Stimulated activated CD4-positive, alpha-beta T cell treated with anti-CD3 and anti-CD28 coated beads, TNF-alpha, amount 100 ng/mL, for 1 hour (primary cell): Measurements from ENCODE around the gene NF2.

ENCODE experiments used
- DNase-seq, 3 donors: peaks; one replicate each; pipeline ENCODE4 v3.0.0-alpha.2; 2020; ENCODE audit warnings: low read depth in 3 of 3, low spot score in 1 of 3

The NF2 gene

DNA sequence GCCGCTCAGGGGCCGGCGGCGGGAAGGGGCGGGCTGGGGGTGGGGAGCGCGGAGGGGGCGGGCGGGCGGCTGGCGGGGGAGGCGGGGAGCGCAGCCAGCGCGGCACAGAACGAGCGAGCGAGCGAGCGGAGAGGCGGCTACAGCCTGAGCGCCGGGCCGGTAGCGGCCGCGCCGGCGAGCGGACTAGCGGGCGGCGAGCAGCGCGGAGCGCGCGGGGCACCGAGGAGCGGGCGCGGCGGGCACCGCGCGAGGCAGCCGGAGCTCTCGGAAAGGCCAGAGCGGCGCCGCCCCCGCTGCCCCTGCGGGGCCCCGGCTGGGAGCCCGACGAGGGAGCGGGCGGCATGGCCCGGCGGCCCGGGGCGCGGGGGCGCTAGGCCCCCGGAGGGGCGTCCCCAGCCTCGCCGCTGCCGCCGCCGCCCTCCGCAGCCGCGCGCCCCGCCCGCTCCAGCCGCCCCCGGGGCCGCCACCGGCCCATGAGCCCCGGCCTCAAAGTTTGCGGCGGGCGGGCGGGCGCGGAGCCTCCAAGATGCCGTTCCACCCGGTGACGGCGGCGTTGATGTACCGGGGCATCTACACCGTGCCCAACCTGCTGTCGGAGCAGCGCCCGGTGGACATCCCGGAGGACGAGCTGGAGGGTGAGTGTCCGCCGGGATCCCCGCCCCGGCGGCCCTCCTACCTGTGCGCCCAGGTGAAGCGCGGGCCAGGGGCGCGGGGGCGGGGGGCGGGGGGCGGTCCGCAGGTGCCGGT is 116.6 kb downstream of the NF2 start, which contains the start of gene CABP7:
Gene CABP7, plus strand, starts transcription at position 105 of the 747 bp plus-strand sequence. Its CDS starts 422 bp downstream, at position 527.
- no peak for DNase-seq

DNA sequence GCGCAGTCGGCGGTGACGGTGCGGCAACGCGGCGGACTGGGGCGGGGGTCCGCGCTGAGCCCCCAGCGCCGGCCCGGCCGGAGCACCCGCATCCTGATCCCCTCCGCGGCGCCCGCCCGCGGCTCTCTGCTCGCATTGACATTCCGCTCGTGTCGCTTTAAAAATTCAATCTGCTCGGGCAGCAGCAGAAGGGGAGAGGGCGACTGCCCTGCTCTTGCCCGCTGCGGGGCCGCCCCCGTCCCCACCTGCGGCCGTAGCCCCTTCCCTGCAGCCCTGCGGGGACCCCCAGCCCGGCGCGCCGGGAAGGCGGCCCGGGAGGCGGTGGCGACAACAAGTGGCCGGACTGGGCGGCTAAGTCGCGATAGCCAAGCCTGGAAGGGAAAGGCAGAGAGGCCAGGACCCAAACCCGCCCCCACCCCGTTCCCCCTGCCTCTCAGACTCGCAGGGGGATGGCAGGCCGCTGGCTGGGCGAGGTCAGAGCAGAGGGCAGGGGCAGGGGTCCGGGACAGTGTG is 117.4 kb downstream of the NF2 start:
- DNase-seq: no peak

DNA sequence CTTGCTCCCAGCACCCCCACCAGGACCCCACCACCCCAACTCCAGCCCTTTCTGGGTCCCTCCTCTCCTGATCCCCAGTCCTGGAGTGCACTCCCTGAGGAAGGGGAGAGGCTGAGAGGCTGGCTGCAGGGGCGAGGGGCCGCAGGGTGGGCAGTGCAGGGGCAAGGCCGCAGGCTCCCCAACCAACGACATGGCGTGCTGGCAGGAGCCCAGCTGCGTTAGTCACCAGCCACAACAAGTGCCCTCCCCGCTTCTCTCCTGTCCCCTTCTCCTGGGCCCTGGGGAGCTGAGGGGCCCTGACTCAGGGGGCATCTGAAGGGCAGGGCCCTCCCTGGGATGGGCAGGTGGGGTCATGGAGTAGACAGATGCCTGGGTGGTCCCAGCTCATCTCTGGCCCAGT is 118.7 kb downstream of the NF2 start:
- DNase-seq: no peak

DNA sequence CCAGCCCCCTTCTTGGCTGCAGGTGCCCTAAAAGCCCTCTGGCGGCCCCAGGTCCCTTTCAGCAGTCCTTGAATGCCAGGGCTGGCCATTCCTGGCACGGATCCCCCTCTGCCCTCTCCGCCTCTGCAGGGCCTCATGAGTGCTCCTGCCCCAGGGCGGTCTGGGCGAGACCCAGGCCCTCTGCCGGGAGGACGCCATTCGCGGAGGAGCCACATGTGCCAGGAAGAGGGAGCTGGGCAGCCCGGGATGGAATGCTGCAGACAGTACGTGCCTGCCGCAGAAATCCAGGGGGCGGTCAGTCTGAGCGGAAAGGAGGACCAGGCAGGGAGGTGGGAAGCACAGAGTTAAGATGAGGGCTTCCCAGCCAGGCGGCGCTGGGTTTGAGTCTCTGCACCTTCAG is 119.2 kb downstream of the NF2 start:
- DNase-seq: no peak

DNA sequence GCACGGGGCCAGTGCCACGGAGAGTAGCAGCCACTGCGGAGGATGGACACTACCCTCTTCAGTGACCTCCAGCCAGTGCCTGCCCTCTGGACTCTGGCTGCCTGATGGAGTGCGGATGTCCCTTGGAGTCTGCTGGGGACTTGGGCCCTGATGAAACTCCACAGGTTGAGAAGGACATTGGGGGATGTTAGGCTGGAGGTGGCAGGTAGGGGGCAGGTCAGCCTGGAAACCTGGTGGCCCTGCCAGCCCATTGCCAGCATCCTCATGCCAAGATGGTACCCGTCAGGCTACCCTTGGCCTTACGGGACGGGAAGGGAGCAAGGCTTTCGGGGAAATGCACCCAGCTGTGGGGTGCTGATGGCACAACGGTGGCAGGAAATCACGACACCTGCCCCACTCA is 120.3 kb downstream of the NF2 start:
- DNase-seq: no peak

DNA sequence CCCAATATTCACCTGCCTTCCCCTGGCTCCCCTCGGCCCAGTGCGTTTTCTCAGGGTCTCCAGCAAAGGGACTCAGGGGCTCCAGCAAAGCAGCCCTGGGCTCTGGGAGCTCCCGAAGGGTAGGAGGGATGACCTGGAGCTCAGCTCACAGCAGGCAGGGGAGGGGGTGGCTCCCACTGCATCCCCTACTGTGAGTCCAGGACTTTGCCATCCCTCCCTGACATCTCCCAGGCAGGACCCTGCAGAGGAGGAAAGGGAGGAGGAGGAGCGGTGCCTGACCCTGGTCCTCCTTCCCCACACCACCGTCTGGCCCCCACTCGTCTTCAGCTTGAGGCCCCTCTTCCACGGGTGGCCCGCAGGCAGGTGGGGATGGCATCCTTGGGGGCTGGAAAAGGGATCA is 121.4 kb downstream of the NF2 start:
- DNase-seq: no peak

DNA sequence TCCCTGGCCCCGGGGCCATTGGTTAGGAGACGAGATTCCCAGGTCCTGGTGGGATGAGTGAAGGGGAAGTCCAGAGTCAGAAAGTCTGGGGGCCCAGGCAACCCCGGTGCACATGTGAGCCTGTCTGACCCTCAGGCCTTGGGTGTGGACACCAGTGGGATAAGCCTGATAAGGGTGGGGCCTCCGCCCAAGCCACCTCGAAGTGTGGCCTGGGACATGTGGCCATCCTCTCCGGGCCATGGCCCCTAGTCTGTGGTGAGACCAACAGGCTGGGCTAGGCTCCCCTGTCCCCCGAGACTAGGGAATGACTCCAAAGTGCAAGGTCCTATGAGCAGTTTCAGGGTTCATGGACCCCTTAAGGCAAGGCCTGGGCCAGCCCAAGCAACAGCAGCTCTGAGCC is 122.7 kb downstream of the NF2 start:
- DNase-seq: no peak

DNA sequence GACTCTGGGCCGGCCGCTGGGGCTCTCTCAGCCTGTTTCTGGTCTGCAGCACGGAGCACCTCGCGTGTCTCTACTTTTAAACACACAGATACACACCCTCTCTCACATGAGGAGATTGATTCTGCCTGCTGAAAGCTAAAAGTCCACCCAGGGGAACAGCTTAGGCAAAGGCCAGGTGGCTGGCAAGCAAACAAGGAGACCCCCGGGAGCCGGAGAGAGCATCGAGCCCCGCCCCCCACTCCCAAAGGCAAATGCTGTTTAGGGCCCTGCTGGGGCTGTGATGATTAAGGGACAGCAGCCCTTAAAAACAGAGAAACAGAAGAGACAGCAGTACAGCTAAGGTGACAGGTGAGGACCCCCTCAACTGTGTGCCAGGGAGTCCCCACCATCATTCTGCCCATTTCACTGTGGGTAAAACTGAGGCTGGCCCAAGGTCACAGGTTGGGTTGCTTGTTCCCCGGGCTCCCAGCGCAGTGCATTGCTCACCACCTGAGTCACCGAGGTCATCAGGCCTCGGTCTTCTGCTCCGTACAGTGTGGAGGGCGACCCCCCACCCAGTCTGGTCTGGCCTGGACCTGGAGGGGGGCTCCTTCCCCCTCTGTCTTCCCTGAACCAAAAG is 123.2 kb downstream of the NF2 start:
- DNase-seq: no peak

DNA sequence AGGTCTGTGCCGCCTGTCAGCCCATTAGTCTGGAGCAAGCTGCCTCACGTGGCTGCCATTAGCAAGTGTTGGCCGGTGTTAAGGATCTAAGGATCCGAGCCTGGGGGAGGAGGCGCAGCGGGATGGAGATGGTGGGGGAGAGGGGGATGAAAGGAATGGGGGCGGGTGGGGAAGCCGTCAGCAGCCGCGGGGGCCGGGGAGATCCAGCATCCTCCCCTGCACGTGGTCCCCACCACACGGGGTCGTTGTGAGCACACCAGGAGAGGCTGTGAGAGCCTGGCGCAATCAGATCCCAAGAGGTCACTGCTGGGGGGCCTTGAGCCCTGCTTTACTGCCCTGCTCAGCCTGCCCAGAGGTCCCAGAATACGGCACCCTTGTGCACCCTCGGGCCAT is 123.7 kb downstream of the NF2 start:
- no peak for DNase-seq

DNA sequence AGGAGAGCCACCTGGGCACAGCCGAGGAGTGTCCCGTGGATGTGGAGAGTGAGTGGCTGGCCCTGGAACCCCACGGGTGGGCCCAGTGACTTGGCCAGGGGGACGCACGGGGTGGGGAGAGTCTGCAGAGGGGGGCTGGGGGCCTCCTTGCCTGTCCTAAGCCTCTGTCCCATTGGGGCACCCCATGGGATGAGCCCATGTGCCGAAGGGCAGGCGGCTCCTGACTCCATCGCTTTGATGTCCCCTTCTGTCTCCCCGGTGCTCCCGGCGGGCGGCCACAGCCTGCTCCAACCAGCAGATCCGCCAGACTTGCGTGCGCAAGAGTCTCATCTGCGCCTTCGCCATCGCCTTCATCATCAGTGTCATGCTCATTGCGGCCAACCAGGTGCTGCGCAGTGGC is 125.7 kb downstream of the NF2 start:
- no peak for DNase-seq

DNA sequence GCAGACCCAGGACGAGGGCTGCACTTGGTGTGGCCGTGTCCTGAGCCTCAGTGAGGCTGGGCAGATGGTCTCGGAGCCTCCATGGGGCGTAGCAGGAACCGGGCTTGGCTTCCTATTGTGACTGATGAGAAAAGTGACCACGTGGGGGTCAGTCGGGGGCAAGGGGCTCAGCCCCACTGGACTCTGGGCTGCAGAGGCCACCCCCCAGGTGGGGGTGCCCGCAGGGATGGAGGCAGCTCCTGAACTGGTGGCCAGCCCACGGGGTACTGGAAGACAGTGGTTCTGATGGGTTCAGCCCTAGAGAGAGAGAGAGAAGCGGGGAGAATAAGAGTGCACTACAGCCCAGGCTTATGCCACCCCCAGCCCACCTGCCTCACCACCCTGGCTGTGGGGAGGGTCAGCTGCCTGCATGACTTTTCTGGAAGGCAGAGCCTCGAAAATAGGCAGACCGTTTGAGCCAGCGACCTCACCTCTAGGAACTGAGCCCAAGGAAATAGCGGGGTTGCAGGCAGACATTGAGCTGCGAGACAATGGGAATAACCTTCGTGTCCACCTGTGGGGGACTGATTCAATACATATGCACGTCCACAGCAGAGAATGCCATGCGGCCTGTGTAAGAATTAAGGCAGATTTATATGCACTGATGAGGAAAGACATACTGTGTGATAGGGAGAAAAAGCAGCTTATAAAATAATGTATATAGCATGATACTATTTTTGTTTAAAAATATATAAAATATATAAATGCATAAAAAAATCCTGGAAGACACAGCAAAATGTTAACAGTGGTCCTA is 127.8 kb downstream of the NF2 start:
- DNase-seq: no peak

DNA sequence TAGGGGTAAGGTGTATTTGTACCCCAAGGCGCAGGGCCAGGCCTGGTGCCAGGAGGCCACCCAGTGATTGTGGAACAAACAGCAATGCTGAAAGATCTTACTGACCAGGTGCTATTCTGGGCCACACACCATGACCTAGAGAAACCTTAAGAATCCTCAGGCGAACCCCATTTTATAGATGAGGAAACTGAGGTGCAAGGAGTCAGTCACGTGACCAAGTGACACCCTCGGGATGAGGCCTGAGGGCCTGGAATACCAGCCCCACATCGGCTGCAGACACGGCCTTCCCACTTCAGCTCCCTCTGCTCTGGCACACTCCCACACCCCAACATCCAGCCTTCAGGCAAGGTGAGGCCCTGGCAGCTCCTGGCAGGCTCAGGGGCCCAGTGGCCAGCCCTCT is 129.4 kb downstream of the NF2 start:
- no peak for DNase-seq

DNA sequence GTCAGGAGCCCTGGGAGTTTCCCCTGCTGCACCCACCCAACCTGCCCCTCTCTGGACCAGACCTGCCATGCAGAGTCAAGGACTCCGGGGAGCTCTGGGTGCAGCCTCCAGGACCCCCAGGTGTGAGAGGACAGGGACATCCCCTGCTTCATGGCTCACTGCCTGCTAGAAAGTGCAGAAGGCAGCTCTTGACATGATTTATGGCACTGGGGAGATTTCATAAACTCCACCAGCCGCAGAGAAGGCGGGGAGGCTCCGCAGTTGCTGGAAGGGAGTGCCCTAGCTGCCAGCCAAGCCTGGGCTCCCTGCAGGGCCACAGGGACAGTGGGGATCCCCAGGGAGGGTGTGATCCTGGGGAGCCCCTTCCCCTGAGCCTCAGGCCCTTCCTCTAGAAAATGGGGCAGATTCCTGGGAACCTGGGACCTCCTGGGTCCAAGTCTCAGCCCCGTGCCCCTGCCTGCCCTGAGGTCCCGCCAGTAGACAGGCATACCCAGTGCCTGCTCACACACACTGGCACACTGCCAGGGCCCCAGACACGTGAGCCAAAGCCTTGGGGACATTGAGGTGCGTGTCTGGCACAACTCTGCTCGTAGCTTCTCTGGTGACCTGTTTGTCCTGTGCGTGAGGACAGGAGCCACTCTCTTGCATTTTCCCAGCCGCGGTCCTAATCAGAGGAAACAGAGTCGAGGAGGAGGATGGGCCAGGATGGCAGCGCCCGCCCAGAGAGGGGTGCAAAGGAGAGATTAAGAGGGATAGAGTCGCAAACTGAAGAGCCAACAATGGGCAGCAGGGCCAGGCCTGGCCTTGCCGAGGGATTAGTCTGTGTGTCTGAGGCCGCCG is 130.1 kb downstream of the NF2 start:
- DNase-seq: no peak

DNA sequence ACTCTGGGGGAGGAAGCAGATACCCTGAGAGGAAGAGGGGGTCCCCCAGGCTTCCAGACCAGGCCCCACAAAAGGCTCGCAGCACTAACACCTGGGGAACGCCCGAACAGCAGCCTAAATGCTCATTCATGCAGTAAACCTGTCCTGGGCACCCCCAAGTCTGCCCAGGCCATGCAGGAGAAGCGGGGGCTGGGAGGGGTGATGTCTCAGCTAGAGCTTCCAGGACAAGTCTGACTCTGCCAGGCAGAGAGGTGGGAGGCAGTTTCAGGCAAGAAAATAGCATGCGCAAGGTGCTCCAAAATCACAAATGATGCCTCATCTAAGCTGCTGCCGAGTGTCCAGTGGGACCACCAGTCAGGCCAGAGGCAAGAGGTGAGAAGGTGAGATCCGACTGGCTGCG is 131.0 kb downstream of the NF2 start:
- DNase-seq: no peak

DNA sequence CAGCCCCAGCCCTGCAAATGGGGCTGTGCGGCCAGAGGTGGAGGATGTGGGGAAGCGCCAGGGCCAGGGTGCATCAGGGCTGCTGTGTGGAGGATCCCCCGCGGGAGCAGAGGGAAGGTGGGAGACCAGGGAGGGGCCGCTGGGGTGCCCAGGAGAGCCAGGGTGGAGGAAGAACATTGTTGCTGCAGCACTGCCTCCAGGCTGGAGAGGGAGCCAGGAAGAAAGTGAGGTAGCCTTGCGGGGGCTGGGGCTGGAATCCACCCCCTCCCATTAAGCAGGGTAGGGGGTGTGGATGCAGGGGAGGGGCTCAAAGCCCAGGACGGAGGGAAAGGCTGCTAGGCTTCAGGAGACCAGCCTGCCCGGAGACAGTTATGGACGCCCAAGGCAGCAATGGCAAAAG is 131.4 kb downstream of the NF2 start:
- no peak for DNase-seq

DNA sequence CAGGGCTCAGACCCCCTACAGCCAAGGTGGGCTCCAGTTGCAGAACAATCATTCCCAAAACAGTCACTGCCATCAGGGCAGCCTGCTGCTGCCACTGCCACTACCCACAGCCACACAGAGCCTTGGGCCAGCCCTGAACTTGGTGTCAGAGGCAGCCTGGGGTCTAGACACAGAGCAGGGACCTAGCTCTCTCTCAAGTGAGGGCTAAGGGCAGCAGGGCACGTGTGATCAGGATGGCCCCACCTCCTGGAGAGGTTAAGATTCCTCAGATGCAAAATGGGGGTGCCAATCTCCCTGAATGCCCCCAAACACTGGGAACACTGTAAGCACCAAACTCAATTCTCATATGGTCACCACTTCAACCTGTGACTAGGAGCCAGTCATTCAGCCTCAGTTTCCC is 132.0 kb downstream of the NF2 start:
- DNase-seq: no peak

DNA sequence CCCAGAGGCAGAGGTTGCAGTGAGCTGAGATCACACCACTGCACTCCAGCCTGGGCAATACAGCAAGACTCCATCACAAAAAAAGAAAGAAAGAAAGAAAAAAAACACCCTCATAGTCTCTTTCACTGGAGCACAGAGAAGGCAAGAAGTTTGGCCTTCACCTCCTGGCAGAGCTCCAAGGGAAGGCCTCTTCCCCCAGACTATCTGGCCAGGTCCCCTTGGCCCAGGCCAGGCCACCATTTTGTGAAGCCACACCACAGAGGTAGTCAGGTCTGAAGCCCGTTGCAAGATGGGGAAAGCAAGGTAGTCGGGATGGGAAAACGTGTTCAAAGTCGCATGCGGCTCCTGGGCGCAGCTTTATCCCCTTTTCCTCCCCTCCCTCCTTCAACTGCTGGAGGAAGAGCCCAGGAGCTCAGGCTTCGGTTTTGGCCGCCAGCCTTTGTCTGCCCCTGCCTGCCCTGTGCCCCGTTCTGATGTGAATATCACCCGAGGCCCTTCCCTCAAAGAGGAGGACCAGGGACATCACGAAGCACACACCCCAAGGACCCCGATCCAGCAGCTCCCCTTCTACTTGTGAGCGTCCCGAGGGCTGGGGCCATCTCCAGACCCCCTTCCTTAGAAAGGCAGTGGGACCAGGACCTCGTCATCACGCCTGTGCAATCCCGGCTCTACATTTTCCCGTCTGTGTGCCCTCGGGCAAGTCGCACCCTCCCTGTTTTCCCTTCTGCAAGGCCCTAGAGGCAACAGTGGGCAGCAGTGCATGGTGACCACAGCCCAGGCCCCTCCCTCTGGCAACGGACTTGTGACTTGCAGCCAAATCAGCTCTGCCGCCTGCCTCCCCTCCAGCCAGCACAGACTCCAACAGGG is 134.1 kb downstream of the NF2 start:
- DNase-seq: no peak

DNA sequence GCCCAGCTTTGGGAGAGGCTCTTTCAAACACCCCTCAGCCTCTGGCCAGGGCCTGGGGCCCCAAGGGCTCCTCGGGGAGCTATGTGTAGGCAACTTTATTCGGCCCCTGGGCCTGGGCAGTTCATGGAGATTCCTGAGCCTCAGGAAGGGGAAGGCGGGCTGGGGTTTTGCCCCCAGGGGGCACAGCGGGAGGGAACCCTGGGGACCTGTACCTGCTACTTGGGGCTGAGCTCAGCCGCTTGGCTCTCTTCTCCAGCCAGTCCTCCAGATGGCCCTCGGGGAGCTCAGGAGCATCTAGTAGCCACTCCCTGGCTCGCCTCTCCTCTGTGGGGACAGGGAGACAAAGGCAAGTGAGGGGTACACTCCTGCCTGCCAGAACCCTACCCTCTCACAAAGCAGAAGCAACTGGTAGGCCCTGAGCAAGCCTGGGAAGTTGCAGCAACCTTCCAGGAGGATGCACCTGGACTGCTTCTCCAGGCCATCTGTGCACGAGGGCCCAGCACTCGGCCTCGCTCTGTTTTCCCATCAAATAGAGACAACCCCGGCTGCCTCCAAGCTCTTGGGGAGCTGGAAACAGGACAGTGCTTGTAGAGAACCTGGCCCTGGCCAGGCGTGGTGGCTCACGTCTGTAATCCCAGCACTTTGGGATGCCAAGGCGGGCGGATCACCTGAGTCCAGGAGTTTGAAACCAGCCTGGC is 134.8 kb downstream of the NF2 start:
- DNase-seq: no peak

DNA sequence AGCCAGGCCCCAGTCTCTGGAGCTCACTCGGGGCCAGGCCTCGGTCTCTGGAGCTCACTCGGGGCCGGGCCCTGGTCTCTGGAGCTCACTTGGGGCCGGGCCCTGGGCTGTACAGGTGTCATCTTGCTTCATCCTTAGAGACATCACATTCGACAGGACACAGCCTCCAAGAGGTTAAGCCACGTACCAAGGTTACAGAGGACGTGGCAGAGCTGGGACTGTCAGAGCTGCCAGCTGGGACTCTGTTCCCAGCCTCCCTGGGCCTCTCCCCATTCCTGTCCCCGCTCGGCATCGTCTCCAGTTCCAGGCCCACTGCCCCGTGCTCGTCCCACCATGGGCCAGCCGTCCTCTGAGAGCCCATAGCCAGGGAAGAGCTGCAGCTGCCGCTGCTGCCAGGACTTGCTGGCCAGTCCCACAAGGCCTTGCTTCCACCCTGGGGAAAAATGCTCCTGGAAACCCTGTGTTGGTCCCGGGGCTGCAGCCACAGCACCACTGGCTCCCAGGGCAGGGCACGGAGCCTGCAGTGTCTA is 136.0 kb downstream of the NF2 start:
- DNase-seq: no peak
